Keratinocyte (primary cell): ENCODE results near the gene NTN1.

ENCODE experiments used
- EZH2 ChIP-seq: IDR thresholded peaks from one replicate; pipeline ENCODE4 v1.6.1; 2012; ENCODE audit warnings: inconsistent platforms, mild to moderate bottlenecking, low read length, moderate library complexity
- TF ChIP-seq, protein P1 (sequence below), 3 experiments: IDR thresholded peaks in 1 of 3; conservative IDR thresholded peaks in 1 of 3; optimal IDR thresholded peaks in 1 of 3; 2 replicates in 2 of 3; 3 replicates in 1 of 3; pipeline versions ENCODE3 to v1.5.1; 2011; ENCODE audit warnings: low read length in 3 of 3, mild to moderate bottlenecking in 3 of 3, moderate library complexity in 2 of 3, control low read depth in 1 of 3, inconsistent platforms in 1 of 3; ENCODE audit not compliant: insufficient read depth in 2 of 3; ENCODE audit errors: extremely low read depth in 1 of 3

DNA sequence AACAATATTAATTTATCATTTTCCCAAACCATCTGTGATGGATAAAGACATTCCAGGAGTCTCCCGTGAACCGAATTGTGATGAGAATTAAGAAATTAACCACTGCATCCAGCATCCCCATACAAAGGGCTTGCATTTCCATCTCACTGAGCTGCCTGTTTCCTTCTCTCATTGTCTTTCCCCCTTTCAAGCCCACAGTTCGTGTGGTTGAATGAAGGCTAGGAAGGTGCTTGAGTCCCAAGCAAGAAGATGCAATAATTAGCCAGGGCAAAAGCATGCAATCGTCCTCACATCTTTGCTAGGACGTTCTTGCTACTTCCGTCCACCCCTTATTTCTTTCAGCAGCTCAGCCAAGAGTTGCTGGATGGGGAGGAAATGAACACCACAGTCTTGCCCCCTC lies 146.1 kb downstream of the NTN1 start:
- TF ChIP-seq, protein P1, sequence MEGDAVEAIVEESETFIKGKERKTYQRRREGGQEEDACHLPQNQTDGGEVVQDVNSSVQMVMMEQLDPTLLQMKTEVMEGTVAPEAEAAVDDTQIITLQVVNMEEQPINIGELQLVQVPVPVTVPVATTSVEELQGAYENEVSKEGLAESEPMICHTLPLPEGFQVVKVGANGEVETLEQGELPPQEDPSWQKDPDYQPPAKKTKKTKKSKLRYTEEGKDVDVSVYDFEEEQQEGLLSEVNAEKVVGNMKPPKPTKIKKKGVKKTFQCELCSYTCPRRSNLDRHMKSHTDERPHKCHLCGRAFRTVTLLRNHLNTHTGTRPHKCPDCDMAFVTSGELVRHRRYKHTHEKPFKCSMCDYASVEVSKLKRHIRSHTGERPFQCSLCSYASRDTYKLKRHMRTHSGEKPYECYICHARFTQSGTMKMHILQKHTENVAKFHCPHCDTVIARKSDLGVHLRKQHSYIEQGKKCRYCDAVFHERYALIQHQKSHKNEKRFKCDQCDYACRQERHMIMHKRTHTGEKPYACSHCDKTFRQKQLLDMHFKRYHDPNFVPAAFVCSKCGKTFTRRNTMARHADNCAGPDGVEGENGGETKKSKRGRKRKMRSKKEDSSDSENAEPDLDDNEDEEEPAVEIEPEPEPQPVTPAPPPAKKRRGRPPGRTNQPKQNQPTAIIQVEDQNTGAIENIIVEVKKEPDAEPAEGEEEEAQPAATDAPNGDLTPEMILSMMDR (optimal IDR thresholded peaks at IDR 0.05 in 1 of 3, IDR thresholded peaks at IDR 0.05 in 1 of 3, conservative IDR thresholded peaks at IDR 0.05 in 1 of 3; ENCODE audit: extremely low read depth in 1 of 3, insufficient read depth in 2 of 3, low read length in 3 of 3), result no peak
- TF ChIP-seq EZH2, result no peak
